Stimulated activated CD4-positive, alpha-beta T cell treated with anti-CD3 and anti-CD28 coated beads, TNF-alpha, amount 100 ng/mL, for 48 hours (primary cell): ENCODE measurements around the gene EIF5A2.

Experiments used
- DNase-seq, 3 donors: peaks; one replicate each; pipeline ENCODE4 v3.0.0-alpha.2; 2020; ENCODE audit warnings: low read depth in 3 of 3

The EIF5A2 gene

GRCh38 chr3:170852324-170852723, 56.1 kb downstream of the EIF5A2 start:
- no peak for DNase-seq

- no peak for DNase-seq
Observed at GRCh38 chr3:170848292-170848917, 60.0 kb downstream of the EIF5A2 start.

GRCh38 chr3:170844377-170844776, 64.1 kb downstream of the EIF5A2 start:
- DNase-seq = no peak

- DNase-seq = no peak
Observed at GRCh38 chr3:170840291-170840859, 68.1 kb downstream of the EIF5A2 start.

- no peak for DNase-seq
Observed at GRCh38 chr3:170839518-170840100, 68.8 kb downstream of the EIF5A2 start.
